H1 (cell line): Measurements from ENCODE around the gene QSOX1. TPM values are rescaled to one million over a fixed set of nuclear protein-coding genes. Genes with fewer than 3 reads are reported as not detected.

Experiments
- CHD7 ChIP-seq: fragments of 300-600 bp; sonication (generic); IDR thresholded peaks from 2 replicates; pipeline ENCODE4 v1.7.1; 2012; ENCODE audit warnings: low read length, moderate library complexity, mild to moderate bottlenecking, inconsistent platforms; ENCODE audit not compliant: insufficient replicate concordance
- CTCF ChIP-seq, 3 experiments: IDR thresholded peaks; 1 replicate in 2 of 3; 2 replicates in 1 of 3; pipeline versions ENCODE4 v1.5.1 to v1.6.1; 2011; ENCODE audit warnings: low read length in 3 of 3, mild to moderate bottlenecking in 3 of 3, inconsistent platforms in 2 of 3, low read depth in 1 of 3, moderate library complexity in 1 of 3; ENCODE audit not compliant: insufficient read depth in 1 of 3; ENCODE audit errors: control extremely low read depth in 1 of 3
- JUND ChIP-seq: IDR thresholded peaks from 2 replicates; pipeline ENCODE4 v1.6.1; 2011; ENCODE audit warnings: mild to moderate bottlenecking, improper control_type of control experiment, low read length
- polyA plus RNA-seq, 7 experiments: library from polyadenylated mRNA; depleted of rRNA in 3 of 7; stranded (reverse) in 5 of 7; unstranded in 2 of 7; fragments of >200 nt in 5 of 7; fragments of 200-250 nt in 2 of 7; gene quantifications; 1 replicate in 5 of 7; 2 replicates in 1 of 7; 4 replicates in 1 of 7; pipeline versions ENCODE4 v1.2.1 to v1.2.3, GENCODE V29; 2011 to 2013; ENCODE audit warnings: missing spikeins in 2 of 7, mixed read lengths in 2 of 7
- total RNA-seq: library from RNA; stranded (reverse); fragmentation: NEBNext Ultra II Directional; extraction: Animal tissue kit (Norgen Biotek cat#: 25700); gene quantifications from 2 replicates; pipeline ENCODE4 v1.2.1, GENCODE V29; 2021

Gene QSOX1
- total and polyA plus RNA-seq, 2 of the 8 experiments (the other 6 are each of a cell fraction or from before 2014, with no cell fraction given): 97.7 to 123 TPM

- TF ChIP-seq JUND: no peak
- no peak for TF ChIP-seq CTCF (IDR thresholded peaks at IDR 0.05; ENCODE audit: control extremely low read depth in 1 of 3, insufficient read depth in 1 of 3, low read depth in 1 of 3, low read length in 3 of 3)
- TF ChIP-seq CHD7: no peak
- TF ChIP-seq, all 59 proteins: peak for 0
Observed at GRCh38 chr1:180173451-180173850, 18.8 kb downstream of the QSOX1 start (continued).
